Fibroblast of the aortic adventitia (primary cell): ENCODE results near the gene NDE1. TPM values are rescaled to one million over a fixed set of nuclear protein-coding genes. Genes with fewer than 3 reads are reported as not detected.
A peak's percentile ranks its signal among the peaks of the same experiment; 100 is the strongest.
"Not testable (repeated sequence)": the region's sequence is repeated elsewhere in the genome, so short reads cannot be mapped to it uniquely, and the experiment has no call there.

Experiments used
- DNase-seq: peaks from one replicate; pipeline ENCODE4 v3.0.0-alpha.2; 2010; ENCODE audit warnings: low read depth
- H3K4me3 ChIP-seq: 2 replicates; pipeline ENCODE4 v1.5.1; 2011; ENCODE audit warnings: low read depth, mild to moderate bottlenecking, control low read depth, low read length, moderate library complexity
- total RNA-seq: library from RNA; depleted of rRNA; stranded (reverse); fragments of >200 nt; gene quantifications from 2 replicates; pipeline ENCODE4 v1.2.3, GENCODE V29; 2012; ENCODE audit warnings: low replicate concordance
- TF ChIP-seq, protein P1 (sequence below): IDR thresholded peaks from 2 replicates; pipeline ENCODE4 v1.5.1; 2011; ENCODE audit warnings: mild to moderate bottlenecking, low read length, control low read depth, inconsistent platforms; ENCODE audit not compliant: insufficient read depth

NDE1 gene
- total RNA-seq, 1 donor, result 17.5 TPM

- TF ChIP-seq, protein P1, sequence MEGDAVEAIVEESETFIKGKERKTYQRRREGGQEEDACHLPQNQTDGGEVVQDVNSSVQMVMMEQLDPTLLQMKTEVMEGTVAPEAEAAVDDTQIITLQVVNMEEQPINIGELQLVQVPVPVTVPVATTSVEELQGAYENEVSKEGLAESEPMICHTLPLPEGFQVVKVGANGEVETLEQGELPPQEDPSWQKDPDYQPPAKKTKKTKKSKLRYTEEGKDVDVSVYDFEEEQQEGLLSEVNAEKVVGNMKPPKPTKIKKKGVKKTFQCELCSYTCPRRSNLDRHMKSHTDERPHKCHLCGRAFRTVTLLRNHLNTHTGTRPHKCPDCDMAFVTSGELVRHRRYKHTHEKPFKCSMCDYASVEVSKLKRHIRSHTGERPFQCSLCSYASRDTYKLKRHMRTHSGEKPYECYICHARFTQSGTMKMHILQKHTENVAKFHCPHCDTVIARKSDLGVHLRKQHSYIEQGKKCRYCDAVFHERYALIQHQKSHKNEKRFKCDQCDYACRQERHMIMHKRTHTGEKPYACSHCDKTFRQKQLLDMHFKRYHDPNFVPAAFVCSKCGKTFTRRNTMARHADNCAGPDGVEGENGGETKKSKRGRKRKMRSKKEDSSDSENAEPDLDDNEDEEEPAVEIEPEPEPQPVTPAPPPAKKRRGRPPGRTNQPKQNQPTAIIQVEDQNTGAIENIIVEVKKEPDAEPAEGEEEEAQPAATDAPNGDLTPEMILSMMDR, result no peak
- H3K4me3 ChIP-seq, result no peak overlapping the region
- DNase-seq, result no peak
Observed at GRCh38 chr16:15677447-15677846, 27.4 kb downstream of the NDE1 start.

DNA sequence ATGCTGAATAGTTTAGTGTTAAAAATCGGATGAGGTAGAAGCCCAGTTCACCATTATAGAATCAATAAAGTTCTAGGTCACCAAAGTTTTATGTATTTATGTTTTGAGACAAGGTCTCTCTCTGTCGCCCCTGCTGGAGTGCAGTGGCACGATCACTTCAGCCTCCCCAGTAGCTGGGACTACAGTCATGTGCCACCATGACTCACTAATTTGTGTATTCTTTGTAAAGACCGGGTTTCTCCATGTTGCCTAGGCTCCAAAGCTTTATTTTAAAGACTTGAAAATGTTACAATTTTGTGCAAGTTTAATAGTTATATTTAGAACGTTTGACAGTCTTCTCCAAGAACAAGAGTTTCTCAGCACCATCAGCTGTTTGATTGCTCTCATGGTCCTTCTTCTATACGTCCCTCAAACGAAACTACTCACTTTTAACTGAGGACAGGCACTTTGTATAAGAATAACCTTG lies 32.1 kb downstream of the NDE1 start:
- TF ChIP-seq, protein P1, result peak; percentile 68
- no peak overlapping the region for H3K4me3 ChIP-seq
- peak; percentile 73 for DNase-seq

GRCh38 chr16:15686287-15686686 lies 36.2 kb downstream of the NDE1 start:
- TF ChIP-seq, protein P1, result no peak
- no peak for DNase-seq
- H3K4me3 ChIP-seq, result no peak overlapping the region

DNA sequence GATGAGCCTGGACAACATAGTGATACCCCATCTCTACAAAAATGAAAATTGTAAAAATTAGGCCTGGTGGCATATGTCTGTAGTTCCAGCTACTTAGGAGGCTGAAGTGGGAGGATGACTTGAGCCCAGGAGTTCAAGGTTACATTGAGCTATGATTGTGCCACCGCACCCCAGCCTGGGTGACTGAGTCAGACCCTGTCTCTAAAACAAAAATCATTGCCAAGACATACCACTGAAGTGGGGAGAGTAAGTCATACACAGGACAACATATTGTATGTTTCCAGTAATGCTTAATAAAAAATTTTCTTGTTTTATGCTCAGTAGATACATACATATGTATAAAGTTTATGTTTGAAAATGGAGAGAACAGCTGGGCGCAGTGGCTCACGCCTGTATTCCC lies 39.2 kb downstream of the NDE1 start:
- no peak overlapping the region for H3K4me3 ChIP-seq
- TF ChIP-seq, protein P1, result no peak
- DNase-seq, result no peak

- DNase-seq, result no peak
- no peak overlapping the region for H3K4me3 ChIP-seq
- TF ChIP-seq, protein P1, result no peak
Observed at GRCh38 chr16:15690296-15690695, 40.3 kb downstream of the NDE1 start.

DNA sequence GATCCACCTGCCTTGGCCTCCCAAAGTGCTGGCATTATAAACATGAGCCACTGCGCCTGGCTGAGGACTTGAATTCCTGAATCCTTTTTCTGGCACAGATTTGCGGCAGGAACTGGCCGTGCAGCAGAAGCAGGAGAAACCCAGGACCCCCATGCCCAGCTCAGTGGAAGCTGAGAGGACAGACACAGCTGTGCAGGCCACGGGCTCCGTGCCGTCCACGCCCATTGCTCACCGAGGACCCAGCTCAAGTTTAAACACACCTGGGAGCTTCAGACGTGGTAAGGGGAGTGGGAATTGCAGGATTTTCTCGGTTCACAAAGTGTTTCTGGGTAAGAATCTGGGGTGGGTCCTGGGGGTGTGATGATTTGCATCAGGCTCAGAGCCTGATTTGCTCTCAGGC lies 41.0 kb downstream of the NDE1 start:
- TF ChIP-seq, protein P1, result no peak
- no peak overlapping the region for H3K4me3 ChIP-seq
- DNase-seq, result no peak

- H3K4me3 ChIP-seq, DNase-seq: not testable (repeated sequence)
Observed at GRCh38 chr16:15692508-15692907, 42.5 kb downstream of the NDE1 start.

DNA sequence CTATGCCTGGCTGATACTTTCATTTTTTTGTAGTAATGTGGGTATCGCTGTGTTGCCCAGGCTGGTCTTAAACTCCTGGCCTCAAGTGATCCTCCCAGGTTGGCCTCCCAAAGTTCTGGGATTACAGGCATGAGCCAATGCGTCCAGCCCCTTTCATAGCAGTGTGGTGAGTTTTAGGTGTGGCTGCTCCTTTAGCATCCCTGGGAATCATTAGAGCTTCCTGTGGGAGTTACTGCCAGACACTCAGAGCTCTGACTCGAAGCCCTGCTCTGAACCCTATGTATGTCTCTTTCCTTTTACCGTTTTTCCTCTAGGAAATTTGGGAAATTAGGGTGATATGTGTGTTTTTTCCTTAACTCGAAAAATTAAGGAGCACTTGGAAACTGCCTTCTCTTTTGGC lies 44.5 kb downstream of the NDE1 start:
- no peak for DNase-seq
- TF ChIP-seq, protein P1, result no peak

More for the DNA sequence above, 44.5 kb downstream of the NDE1 start:
- H3K4me3 ChIP-seq, result no peak overlapping the region
